Measurements from ENCODE around the gene PTK7. TPM values are rescaled to one million over a fixed set of nuclear protein-coding genes. Genes with fewer than 3 reads are reported as not detected.

The PTK7 gene
- total RNA-seq, result 10 to 100 TPM in 2 of 3 donors, 1 to 10 TPM in 1; 7.0 to 57.1 (median 52.1) TPM

DNA sequence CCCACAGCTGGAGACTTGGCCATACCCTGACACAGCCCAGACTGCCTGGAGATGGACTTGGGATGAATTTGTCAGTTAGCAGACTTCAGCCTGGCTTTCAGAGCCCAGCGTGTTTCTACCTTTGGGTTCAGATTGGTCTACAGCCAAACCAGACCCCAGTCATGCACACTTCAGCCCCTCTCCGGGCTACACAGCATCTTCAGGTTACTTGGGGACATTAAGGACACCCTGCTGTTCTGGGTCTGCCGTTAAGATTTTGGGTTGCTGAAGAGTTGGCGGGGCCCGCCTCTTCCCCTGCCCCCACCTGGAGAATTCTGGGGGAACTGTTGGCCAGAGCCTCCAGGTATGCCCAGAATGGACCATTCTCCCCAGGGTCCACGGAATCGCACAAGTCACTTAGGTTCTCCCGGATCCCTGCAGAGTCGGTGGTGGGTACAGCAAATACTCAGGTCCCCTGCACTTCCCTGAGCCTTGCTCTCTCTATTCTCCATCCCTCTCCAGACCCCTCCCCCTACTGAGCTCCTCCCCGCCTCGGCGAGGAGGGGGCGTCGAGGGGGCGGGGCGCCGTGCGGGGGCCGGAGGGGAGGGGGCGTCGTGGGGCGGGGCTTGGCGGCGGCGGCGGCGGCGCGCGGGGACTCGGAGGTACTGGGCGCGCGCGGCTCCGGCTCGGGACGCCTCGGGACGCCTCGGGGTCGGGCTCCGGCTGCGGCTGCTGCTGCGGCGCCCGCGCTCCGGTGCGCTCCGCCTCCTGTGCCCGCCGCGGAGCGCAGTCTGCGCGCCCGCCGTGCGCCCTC lies at the start of gene PTK7:
PTK7 (plus strand) TSS at position 645 of the 794 bp plus-strand sequence. CDS start 175 bp downstream, outside the sequence.
- TF ChIP-seq POLR2A (IDR thresholded peaks at IDR 0.05) (no peak), POLR2AphosphoS5 (IDR thresholded peaks at IDR 0.05) (no peak)
- TF ChIP-seq, protein P1, sequence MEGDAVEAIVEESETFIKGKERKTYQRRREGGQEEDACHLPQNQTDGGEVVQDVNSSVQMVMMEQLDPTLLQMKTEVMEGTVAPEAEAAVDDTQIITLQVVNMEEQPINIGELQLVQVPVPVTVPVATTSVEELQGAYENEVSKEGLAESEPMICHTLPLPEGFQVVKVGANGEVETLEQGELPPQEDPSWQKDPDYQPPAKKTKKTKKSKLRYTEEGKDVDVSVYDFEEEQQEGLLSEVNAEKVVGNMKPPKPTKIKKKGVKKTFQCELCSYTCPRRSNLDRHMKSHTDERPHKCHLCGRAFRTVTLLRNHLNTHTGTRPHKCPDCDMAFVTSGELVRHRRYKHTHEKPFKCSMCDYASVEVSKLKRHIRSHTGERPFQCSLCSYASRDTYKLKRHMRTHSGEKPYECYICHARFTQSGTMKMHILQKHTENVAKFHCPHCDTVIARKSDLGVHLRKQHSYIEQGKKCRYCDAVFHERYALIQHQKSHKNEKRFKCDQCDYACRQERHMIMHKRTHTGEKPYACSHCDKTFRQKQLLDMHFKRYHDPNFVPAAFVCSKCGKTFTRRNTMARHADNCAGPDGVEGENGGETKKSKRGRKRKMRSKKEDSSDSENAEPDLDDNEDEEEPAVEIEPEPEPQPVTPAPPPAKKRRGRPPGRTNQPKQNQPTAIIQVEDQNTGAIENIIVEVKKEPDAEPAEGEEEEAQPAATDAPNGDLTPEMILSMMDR (IDR thresholded peaks at IDR 0.05), result no peak
- Histone ChIP-seq H3K27me3 (no peaks in the 10 kb centered on the region), H3K4me1 (peaks cover 0 to 3% of the 10 kb centered on the region in 2 donors), H3K36me3 (no peaks in the 10 kb centered on the region), H3K9me3 (no peaks in the 10 kb centered on the region), H3K27ac (peak within 1 kb of the TSS; percentile 82 to 89), H3K4me3 (peak within 1 kb of the TSS; percentile 50 to 88 (median 85))
- intact Hi-C loops (cut with DNase I; ENCODE audit: low total_unique reads), result no loop called here
- peak; percentile 56 to 65 for DNase-seq (ENCODE audit: low spot score in 2 of 2)

DNA sequence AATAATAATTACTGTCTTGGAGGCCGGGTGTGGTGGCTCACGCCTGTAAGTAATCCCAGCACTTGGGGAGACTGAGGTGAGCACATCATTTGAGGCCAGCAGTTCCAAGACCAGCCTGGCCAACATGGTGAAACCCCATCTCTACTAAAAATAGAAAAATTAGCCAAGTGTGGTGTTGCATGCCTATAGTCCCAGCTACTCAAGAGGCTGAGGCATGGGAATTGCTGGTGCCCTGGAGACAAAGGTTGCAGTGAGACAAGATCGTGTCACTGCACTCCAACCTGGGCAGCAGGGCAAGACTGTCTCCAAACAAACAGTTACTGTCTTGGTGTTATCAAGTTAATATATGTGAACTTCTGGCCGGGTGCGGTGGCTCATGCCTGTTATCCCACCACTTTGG lies 49.7 kb upstream of the PTK7 start:
- Histone ChIP-seq H3K27ac (no peak overlapping the region), H3K4me3 (no peak overlapping the region), H3K4me1 (no peaks in the 10 kb centered on the region), H3K9me3 (no peaks in the 10 kb centered on the region), H3K27me3 (no peaks in the 10 kb centered on the region), H3K36me3 (peaks cover 6% of the 10 kb centered on the region)
- DNase-seq (ENCODE audit: low spot score in 2 of 2), result no peak
- TF ChIP-seq POLR2A (IDR thresholded peaks at IDR 0.05), result no peak
- TF ChIP-seq, protein P1 (IDR thresholded peaks at IDR 0.05), result no peak
- no peak for TF ChIP-seq POLR2AphosphoS5 (IDR thresholded peaks at IDR 0.05)
- intact Hi-C loops (cut with DNase I; ENCODE audit: low total_unique reads), result no loop called here

DNA sequence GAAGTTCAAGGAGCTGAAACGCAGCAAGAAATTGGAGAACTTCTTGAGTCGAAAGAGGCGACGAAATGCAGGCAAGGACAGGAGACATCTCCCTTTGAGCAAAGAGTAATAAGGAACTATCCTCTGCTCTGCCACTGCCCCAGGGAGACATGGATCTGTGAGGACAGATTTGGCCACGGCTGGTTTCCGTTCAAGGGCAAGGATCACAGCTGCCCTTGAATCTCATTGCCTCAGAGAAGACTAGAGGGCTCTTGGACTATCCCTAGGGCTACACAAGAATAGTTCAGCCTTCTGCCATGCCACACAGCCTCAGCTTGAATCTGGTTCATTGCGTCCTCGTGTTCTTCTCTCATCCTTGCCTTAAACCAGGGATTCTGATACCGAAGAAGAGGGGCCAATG lies 47.0 kb upstream of the PTK7 start:
- no peak for DNase-seq (ENCODE audit: low spot score in 2 of 2)
- intact Hi-C loops (cut with DNase I; ENCODE audit: low total_unique reads), result no loop called here
- no peak overlapping the region for H3K4me3 ChIP-seq
- H3K27ac ChIP-seq, result no peak overlapping the region
- TF ChIP-seq POLR2AphosphoS5 (IDR thresholded peaks at IDR 0.05), result no peak
- TF ChIP-seq, protein P1 (IDR thresholded peaks at IDR 0.05), result no peak
- no peak for TF ChIP-seq POLR2A (IDR thresholded peaks at IDR 0.05)
- peaks cover 6% of the 10 kb centered on the region for H3K36me3 ChIP-seq
- H3K9me3 ChIP-seq, result no peaks in the 10 kb centered on the region
- no peaks in the 10 kb centered on the region for H3K4me1 ChIP-seq
- H3K27me3 ChIP-seq, result no peaks in the 10 kb centered on the region

DNA sequence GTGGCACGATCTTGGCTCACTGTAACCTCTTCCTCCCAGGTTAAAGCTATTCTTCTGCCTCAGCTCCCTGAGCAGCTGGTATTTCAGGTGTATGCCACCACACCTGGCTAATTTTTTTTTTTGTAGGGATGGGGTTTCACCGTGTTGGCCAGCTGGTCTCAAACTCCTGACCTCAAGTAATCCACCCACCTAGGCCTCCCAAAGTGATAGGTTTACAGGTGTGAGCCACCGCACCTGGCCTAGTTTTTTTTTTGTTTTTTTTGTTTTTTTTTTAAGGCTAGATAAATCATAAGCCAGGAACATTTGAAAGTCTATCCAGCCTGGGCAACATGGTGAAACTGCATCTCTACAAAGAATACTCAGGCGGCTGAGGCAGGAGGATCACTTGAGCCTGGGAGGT lies 43.8 kb upstream of the PTK7 start:
- peaks cover 9% of the 10 kb centered on the region for H3K36me3 ChIP-seq
- DNase-seq (ENCODE audit: low spot score in 2 of 2), result no peak
- H3K4me1 ChIP-seq, result no peaks in the 10 kb centered on the region
- H3K27ac ChIP-seq, result no peak overlapping the region
- no peaks in the 10 kb centered on the region for H3K27me3 ChIP-seq
- intact Hi-C loops (cut with DNase I; ENCODE audit: low total_unique reads), result no loop called here
- H3K9me3 ChIP-seq, result no peaks in the 10 kb centered on the region
- H3K4me3 ChIP-seq, result no peak overlapping the region
- TF ChIP-seq, protein P1 (IDR thresholded peaks at IDR 0.05), result no peak
- TF ChIP-seq POLR2A (IDR thresholded peaks at IDR 0.05) (no peak), POLR2AphosphoS5 (IDR thresholded peaks at IDR 0.05) (no peak)

DNA sequence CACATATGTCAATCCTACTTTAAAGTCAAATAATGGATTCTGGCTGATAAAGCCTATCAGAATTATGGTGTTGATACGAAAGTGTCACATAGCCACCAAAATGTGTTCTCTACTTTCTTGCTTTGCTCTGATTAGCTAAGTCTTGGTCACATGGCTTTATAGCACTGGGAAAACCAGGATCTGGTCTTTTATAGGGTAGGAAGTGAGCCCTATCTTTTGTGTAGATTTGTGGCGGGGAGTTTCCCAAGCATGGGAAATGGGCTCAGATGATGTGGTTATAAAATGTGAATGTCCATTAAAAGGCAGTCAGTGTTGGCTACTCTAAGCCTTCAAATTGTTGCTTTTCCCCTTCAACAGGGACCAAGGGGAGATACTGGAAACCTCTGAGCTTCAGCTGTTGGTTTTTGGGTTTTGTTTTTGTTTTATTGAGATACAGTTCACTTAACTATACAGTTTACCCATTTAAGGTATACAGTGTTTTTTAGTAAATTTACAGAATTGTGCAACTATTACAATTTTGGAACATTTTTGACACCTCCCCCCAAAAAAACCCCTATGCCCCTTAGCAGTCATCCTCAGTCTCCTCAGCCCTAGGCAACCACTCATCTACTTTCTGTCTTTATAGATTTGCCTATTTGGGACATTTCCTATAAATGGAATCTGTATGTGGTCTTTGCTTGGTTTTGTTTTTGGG lies 42.5 kb upstream of the PTK7 start:
- Histone ChIP-seq H3K27me3 (no peaks in the 10 kb centered on the region), H3K36me3 (peaks cover 11% of the 10 kb centered on the region), H3K4me1 (no peaks in the 10 kb centered on the region), H3K27ac (no peak overlapping the region), H3K4me3 (no peak overlapping the region), H3K9me3 (no peaks in the 10 kb centered on the region)
- intact Hi-C loops (cut with DNase I; ENCODE audit: low total_unique reads), result no loop called here
- DNase-seq (ENCODE audit: low spot score in 2 of 2), result no peak
- TF ChIP-seq, protein P1 (IDR thresholded peaks at IDR 0.05), result no peak
- TF ChIP-seq POLR2A (IDR thresholded peaks at IDR 0.05) (no peak), POLR2AphosphoS5 (IDR thresholded peaks at IDR 0.05) (no peak)
